CD4-positive, alpha-beta T cell treated with Interleukin-15 for 4 hours (primary cell): ENCODE measurements around the gene TENT5C.

Source experiments
- DNase-seq: peaks from one replicate; pipeline ENCODE4 v3.0.0-alpha.2; 2020; ENCODE audit warnings: low spot score

The TENT5C gene

DNA sequence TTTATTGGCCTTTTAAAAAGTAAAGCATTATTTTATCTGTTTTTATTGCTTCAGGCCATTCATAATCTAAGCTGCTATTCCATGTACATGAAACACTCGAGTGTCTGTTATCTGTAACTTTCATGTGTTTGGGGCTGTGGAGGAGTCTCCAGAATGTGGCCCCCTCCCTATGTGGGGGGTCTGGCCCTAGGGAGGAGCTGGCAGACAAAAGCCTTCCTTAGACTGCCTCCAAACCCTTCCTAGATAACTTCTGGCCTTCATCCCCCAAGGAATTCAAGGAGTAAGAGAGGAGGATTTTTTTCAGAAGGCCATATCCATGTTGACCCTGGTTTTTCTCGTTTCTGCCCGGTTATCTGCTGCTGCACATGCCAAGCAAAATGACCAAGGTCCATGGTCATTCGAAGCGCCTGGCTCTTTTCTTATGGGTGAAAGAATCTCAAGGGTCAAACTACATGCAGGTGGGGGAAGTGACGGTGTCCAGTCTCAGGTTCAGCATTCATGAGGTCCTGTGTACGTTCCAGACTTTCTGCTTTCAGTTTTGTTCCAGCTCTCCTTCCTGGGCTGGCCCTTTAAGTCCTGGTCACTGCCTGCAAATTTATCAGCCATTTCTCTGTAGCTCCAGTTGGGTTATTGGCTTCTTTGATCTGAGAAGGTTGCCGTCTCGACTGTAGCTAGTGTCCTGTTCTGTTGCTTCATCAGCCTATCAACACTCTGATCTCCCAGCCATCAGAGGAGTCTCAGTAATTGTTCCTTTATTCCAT is 8.3 kb downstream of the TENT5C start:
- no peak for DNase-seq

DNA sequence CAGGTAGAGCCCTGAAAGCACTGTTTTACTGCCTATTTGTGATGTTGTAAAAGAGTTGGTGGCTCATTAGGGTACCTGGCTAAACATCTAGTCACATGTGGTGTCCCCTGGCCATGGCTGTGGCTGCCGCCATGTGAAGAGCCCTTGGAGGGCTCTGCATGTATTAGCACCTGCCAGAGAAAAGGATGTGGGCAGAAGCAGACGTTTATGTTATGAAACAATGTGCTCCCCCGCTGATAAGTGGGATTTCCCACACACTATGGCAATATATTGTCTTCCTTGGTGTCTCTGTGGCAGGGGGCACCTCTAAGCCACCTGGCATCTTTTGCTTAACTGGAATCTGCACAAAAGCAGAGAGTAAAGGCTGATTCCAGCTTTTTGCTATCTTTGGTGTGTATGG is 9.6 kb downstream of the TENT5C start:
- peak; percentile 30 for DNase-seq

DNA sequence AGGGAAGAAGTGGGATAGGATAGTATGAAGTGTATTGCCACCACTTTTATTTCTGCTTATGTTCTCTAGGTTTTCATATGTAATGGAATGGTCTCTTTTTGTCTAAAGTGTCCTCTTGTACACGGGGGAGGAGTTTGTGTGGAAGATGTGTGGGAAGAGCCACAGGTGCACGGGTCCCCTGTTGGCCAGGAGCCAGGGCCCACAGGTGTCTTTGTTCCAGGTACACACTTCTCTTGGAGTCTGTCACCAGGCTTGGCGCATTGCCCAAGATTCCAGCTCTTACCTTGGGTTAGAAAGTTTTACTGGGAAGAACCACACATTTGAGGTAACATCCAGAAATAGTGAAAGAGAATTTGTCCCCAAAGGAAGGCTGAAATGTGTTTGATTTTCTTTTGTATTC is 10.5 kb downstream of the TENT5C start:
- no peak for DNase-seq

DNA sequence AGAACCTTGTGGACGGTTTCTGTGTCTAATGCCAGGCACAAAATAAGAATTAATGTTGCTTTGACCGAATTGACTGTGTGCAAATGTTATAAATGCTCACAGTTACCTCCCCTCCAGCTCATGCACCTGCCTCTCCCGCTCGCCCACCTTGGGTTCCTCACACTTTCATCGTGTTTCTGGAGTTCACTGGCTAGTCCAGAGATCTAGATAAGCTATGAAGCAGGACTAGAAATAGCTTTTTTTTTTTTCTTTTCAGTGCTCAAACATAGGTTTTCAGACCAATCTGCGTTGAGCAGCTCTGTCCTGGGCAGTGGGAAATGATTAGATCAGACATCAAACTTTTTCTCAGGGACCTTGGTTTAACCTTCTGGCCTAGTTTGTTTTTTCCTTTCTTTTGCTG is 11.1 kb downstream of the TENT5C start:
- DNase-seq = no peak

DNA sequence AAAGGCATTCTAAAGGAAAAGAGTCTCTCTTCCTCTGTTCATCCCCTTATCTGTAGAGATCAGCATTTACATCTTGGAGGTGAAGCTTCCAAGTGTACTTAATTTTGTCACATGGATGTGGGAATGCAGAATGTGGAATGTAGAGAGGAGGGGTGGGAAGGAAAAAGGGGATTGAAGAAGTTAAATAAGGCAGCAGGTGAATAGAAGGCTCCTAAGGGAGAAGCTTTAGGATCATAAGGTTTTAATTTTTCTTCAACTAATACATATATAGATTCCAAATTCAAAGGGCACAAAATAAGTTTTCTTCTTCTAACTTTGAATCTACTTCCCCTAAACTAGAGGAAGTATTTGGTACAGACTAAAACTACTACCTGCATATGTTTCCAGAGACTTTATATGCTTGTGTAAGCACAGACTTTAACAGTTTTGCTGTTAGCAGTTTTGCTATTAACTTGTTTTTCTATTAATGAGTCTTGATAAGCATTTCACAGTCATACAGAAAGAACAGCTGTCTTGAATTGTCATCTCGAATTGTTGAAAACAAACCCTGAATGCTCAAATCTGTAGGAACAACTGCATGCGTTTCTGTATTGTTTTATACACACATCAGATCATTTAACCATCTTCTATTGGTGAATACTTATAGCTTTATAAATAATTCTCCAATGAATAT is 12.7 kb downstream of the TENT5C start:
- DNase-seq = no peak

DNA sequence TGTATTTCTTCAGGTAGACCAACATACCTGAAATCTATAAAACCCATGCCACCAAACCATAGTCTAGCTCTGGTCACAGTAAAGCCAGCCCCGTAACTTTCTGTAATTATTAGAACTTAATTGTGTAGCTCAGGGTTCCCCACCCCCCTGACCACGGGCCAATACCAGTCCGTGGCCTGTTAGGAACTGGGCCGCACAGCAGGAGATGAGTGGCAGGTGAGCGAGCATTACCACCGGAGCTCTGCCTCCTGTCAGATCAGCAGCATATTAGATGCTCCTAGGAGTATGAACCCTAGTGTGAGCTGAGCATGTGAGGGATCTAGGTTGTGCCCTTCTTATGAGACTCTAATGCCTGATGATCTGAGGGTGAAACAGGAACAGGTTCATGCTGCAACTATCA is 14.6 kb downstream of the TENT5C start:
- DNase-seq = no peak

DNA sequence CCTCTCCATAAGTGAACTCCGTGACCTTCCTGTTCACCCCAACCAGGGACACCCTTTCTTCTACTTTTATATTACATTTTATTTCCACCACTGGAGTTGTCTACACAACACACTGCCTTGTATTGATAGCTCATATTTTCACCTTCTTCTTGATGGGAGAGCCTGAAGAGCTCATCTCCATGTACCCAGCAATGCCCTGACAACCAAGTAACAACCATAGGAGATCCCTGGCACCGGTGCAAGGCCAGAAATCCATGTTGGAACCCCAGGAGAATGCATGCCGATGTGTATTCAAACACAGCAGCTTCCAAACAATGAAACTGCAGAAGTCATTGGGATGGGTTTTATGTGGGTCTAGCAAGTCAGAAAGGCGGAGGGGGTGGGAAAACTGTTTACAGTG is 15.5 kb downstream of the TENT5C start:
- no peak for DNase-seq

DNA sequence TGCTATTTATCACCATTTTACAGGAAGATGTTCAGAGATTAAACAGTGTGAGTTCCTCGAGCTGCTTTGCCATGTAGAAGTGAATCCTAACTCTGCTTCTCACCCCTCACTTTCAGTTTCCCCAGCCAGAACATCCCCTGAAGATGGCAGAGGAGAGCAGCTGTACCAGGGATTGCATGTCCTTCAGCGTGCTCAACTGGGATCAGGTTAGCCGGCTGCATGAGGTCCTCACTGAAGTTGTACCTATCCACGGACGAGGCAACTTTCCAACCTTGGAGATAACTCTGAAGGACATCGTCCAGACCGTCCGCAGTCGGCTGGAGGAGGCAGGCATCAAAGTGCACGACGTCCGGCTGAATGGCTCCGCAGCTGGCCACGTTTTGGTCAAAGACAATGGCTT is 16.9 kb downstream of the TENT5C start:
- no peak for DNase-seq

DNA sequence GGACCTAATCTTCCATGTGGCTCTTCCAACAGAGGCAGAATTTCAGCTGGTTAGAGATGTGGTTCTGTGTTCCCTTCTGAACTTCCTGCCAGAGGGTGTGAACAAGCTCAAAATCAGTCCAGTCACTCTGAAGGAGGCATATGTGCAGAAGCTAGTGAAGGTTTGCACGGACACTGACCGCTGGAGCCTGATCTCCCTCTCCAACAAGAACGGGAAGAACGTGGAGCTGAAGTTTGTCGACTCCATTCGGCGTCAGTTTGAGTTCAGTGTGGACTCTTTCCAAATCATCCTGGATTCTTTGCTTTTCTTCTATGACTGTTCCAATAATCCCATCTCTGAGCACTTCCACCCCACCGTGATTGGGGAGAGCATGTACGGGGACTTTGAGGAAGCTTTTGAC is 17.3 kb downstream of the TENT5C start:
- DNase-seq = no peak

DNA sequence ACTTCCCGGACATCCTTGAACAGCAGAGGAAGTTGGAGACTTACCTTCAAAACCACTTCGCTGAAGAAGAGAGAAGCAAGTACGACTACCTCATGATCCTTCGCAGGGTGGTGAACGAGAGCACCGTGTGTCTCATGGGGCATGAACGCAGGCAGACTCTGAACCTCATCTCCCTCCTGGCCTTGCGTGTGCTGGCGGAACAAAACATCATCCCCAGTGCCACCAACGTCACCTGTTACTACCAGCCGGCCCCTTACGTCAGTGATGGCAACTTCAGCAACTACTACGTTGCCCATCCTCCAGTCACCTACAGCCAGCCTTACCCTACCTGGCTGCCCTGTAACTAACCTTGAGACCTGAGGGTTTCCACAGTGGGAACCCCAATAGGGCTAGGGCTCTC is 17.9 kb downstream of the TENT5C start:
- no peak for DNase-seq

DNA sequence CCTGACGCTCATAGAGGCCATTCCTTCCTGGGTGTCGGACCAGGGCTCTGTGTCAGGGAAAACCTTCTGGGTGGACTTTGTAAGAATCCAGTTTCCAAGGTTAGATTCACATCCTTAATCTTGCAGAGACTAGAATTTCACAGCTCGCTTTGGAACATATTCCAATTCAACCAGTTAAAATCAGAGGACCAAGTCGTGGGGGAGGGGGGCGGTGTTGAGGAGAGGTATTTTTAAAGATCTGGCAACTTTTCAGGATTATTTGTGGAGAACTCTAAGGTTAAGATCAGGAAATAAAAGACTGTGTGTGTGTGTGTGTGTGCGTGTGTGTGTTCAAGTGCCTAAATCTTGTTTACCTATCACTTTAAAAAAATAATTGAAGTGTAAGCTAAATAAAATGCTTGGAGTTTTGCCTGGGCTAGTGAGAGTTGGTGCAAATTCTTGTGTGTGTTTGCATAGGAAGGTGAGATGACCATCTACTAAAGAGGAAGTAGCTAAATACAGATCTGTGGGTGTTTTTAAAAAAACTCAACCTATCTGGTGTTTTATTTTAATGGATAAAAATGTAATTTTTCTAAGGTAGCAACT is 21.8 kb downstream of the TENT5C start:
- DNase-seq = no peak

DNA sequence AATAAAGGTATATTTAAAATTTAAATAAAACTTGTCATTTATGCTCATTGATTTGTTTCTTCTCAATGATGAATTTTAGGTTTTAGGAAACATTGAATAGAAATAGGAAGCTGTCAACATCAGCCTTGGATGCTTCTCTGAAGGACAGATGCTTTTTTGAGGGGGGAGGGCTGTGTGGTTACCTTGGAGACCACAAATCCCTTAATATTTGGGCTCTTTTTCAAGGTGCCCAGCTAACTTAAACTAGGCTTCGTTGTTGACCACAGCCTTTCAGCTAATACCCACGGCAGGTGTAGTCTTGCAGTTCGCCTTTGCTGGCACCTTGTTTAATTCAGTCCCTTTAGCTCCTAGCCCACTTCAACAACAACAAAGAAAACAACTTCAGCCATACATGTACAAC is 22.5 kb downstream of the TENT5C start:
- DNase-seq = no peak

DNA sequence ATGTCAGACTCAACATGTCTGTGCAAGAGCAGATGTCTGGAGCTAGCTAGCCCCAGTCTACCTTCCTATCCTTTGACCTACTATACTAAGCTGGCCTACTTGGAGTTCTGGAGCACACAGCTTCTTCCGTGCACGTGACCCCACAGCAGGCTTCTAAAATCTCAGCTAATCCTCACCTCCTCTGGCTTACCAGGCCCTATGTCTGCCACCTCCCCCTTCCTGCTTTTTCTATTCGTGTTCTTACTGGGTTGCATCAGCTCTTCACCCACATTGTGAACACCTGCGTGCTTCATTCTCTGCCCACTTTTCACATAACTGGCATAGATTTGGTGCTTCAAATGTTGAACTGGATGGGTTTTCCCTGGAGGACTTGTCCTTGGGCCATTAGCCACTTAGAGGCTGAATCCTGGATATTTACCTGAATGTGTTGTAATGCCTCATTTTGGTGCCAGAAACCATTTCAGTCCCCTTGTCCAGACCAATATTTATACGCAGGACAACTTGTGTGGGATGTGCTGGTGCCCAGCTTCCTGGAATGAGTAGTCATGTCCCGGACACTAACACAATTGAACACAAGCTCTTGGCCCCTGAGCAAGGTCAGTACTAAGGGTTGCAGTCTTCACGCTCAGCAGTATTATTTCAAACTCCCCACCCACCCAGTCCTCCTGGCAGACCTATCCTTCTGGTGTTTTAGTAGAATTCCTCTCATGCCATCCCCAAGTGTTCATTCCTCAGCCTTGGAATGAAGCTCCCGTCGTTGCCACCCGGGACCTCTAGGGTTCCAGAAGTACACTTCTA is 24.0 kb downstream of the TENT5C start:
- no peak for DNase-seq

DNA sequence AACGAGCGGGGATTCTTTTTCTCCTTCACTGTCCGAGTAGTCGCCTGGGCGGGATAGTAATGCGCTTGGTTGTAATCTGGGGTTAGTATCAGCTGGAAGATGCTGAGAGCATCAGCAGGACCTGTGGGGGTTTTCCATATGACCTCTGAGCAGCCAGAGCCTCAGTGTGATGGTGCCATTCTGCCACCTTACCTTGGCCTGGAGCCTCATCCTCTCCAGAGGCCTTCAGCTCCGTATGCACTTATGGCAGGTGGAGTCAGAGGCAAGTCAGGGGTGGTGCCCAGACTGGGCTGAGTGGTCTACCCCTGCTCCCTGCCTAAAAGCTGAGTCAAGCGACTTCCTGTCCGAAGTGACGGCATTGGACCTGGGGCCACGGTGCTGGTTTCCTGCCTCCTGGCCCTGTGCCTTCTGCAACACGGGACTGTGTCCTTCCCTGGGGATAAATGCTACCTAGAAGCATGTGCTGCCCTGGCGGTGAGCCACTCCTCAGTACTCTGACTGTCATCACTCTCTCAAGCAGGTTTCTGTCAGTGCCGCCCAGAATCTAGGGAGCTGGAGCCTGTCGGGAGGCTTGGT is 24.7 kb downstream of the TENT5C start:
- DNase-seq = no peak

DNA sequence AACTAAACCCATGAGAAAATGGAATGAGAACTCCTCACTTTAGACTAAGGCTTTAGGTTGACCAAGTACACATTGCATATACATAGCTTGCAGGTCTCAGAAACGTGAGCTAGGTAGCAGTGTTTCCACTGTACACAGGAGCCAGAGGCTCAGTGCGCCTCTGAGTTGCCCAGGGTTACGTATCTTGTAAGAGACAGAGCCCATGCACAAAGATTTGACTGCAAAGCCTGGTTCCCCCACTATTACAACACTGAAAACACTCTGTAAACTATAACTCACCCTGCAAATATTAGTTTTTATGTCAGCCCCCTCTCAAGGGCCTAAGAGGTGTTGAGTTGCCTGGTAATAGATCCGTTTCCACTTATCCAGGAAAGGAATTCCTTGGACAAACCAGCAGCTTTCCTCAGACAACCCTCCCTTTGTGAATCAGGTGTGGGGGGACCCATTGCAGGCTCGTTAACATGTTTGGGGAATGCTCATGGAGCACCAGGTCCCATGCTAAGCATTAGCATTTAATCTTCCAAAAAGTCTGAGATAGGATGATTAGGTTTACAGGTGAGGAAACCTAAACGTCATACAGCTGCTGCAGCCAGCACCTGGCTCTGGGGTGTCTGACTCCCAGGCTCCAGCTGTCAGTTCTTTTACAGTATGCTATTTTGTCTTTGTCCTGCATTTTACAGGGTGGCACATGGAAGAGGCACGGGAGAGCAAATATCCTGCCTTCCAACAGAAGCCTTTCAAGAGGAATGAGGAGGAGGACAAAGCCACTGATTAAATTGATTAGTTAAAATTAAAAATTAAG is 25.7 kb downstream of the TENT5C start:
- no peak for DNase-seq

DNA sequence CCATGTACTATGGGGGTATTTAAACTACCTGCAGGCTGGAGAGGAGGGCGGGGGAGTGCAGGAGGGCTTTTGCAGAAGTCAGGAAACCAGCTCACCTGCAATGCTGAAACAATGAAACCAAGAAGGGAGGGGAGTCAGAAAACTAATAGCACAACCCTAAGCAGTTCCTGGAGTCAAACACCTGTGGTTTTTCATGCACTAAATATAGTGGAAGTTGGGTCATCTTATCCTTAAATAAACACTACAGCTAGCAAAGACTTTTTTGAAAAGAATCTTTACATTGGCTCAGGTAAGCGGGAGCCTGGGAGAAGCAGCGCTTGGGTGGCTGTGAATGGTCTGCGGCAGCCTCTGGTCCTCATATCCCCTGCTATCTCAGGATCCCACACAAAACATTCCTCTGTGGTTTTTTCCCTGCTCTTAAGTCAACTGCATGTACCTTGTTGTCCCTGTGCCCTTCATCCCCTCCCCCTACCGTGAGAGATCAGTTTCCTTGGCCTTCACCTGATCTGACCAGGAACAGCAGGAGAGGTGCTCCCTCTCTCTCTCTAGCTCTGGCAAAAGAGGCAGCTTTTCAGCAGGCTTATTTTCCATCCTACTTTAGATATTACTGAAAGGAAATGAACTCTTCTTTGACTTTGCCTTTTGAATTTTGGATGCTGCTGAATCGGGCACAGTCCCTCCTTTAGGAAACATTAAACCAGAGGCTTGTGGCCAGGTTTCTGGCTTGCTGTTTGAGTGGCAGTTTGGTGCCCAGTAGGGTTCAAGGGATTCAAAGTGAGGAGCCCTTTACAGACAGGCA is 26.6 kb downstream of the TENT5C start:
- no peak for DNase-seq

DNA sequence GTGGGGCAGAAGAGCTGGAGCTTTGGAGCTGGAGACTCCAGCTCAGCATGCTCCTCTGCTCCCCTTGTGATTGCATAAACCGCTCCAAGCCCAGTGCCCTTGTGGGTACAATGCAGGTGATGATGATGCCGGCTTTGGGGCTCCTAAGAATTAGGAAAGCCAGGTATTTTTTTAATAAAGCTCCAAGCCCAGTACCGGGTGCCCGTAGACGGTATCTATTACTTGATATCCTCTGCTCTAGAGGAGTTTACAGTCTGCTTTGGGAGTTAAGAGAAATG is 27.2 kb downstream of the TENT5C start:
- no peak for DNase-seq

DNA sequence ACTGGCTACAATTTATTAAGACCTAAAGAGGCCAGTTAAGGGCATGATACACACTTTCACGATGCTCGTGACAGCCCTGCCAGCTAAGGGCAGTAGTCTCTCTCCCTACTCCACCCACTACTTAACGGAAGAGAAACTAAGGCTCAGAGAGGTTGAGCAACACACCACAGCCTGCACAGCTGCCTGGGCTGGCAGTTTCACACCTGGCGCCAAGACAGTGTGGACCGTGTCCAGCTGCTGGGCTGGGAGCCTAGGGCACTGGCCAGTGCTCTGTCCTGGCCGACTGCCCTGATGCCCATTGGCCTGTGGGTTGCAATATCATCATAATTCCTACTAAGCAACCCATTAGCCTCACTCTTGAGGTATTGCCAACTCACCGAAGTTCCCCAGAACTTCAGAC is 27.6 kb downstream of the TENT5C start:
- DNase-seq = no peak

DNA sequence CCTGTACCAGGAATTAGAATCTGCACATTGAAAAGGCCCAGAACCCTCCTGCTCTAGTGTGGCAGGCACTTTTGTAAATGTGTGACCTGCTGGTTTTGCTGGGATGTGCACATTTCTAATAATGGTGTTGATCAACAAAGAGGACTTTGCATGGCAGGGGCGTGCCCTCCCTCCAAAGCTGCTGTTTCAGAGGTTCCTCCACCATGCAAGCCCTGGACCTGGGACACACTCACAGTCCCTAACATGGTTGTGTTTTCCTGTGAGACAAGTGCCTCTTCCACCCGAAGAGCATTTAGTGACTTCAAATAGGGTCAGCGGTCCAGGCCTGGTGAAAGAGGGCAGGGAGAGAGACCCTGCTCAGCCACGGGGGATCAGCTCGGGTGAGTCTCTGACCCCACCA is 28.1 kb downstream of the TENT5C start:
- DNase-seq = no peak

DNA sequence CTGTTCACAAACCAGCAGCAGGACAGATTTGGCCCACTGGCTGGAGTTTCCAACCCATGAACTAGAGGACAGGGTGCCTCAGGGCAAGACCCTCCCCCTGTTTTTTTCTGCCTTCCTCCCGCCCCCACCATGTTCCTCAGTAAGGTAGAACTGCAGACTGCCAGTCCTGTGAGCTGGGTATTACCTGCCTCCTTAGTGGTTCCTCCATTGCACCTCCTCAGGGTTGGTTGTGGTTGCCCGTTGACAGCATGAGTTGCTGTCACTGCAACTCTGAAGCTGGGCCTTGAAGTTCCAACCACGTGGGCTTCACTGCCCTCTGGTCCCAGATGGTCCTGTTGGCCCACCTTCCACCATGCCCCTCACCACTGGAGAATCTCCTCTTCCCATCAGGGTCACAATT is 28.8 kb downstream of the TENT5C start:
- no peak for DNase-seq

DNA sequence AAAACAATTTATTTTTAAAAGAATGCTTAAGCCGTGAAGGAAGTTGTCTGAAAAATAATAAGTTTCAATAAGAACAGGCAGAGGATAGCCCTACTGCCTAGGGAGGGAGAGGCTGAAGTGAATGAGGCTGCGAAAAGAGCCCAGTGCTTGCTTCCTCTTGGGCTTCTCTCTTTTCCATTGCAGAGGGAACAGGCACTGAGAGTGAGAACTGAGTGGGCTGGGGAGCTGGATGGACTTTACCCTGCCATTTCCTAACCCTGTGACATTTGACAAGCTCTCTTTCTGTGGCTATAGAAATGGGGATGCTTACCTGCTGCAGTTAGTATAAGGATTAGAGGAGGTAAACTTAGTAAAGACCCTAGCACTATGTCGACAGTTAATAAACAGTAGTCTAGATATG is 30.0 kb downstream of the TENT5C start:
- no peak for DNase-seq
